HCT116 (cell line): ENCODE results near the gene CEACAM6. TPM values are rescaled to one million over a fixed set of nuclear protein-coding genes. Genes with fewer than 3 reads are reported as not detected.

ENCODE experiments used
- ATAC-seq: fragments of 200-7000 bp; cut with Tn5 transposase; 2 replicates; pipeline ENCODE4 v1.9.1; 2020; ENCODE audit warnings: mild to moderate bottlenecking, moderate library complexity
- BruUV-seq: library from RNA; stranded (reverse); fragments of 400-500 nt; replicated peaks from 2 replicates; lab custom pipeline; 2021; lab: Mats Ljungman, UMichigan
- CTCF ChIA-PET: fragments of 300-600 bp; sonication (Branson Sonifier 250); formaldehyde crosslinking; loops from one replicate; lab custom pipeline; 2021; ENCODE audit warnings: antibody characterized with exemption; lab: Charles Lee
- POLR2A ChIA-PET: fragments of 300-600, 350-600 bp; sonication (Branson Sonifier 250); formaldehyde crosslinking; loops from one replicate; lab custom pipeline; 2021; ENCODE audit warnings: antibody characterized with exemption; lab: Charles Lee
- RAD21 ChIA-PET, 2 experiments: fragments of 300-600 bp; sonication (Branson Sonifier 250); formaldehyde crosslinking; loops; one replicate each; lab custom pipeline; 2023; ENCODE audit warnings: low total read pairs in 2 of 2; ENCODE audit not compliant: uncharacterized antibody in 2 of 2, unreplicated experiment in 2 of 2, low non-redundant PET in 1 of 2; lab: Charles Lee
- DNase-seq: peaks from one replicate; pipeline ENCODE4 v3.0.0-alpha.2; 2010; ENCODE audit warnings: low read depth, low spot score
- H2AFZ ChIP-seq: fragments of 200-600 bp; shearing (Covaris generic), sonication (generic); 2 replicates; pipeline ENCODE4 v1.6.1; 2017; ENCODE audit warnings: low read depth, mixed run types, mixed read lengths, antibody characterized with exemption, low read length; ENCODE audit not compliant: poor library complexity, severe bottlenecking
- H3K27ac ChIP-seq: 2 replicates; pipeline ENCODE4 v1.5.1; 2012; ENCODE audit warnings: low read depth, low read length
- H3K27me3 ChIP-seq: fragments of 200-600 bp; sonication (generic); 2 replicates; pipeline ENCODE4 v1.6.1; 2016; ENCODE audit warnings: mixed run types, low read length, mixed read lengths; ENCODE audit not compliant: insufficient read depth
- H3K36me3 ChIP-seq, 2 experiments: fragments of 200-500 bp in 1 of 2; fragments of 200-600 bp in 1 of 2; sonication (Bioruptor generic) in 1 of 2; sonication (generic) in 1 of 2; 2 replicates each; pipeline versions ENCODE4 v1.5.1 to v1.6.1; 2014 to 2016; ENCODE audit warnings: low read length in 2 of 2, inconsistent platforms in 1 of 2, mixed read lengths in 1 of 2, mixed run types in 1 of 2; ENCODE audit not compliant: insufficient read depth in 2 of 2, control insufficient read depth in 1 of 2
- H3K4me1 ChIP-seq, 2 experiments: fragments of 200-600 bp in 1 of 2; sonication (generic) in 1 of 2; 2 replicates each; pipeline versions ENCODE4 v1.5.1 to v1.6.1; 2012 to 2017; ENCODE audit warnings: low read length in 2 of 2, inconsistent platforms in 1 of 2, mild to moderate bottlenecking in 1 of 2, mixed read lengths in 1 of 2, mixed run types in 1 of 2, moderate library complexity in 1 of 2; ENCODE audit not compliant: insufficient read depth in 2 of 2, control insufficient read depth in 1 of 2
- H3K4me2 ChIP-seq: fragments of 200-600 bp; sonication (generic); 2 replicates; pipeline ENCODE4 v1.6.1; 2017; ENCODE audit warnings: mixed run types, low read length, mixed read lengths
- H3K4me3 ChIP-seq, 2 experiments: fragments of 200-600 bp in 1 of 2; sonication (generic) in 1 of 2; replicated peaks in 1 of 2; 2 replicates each; pipeline ENCODE4 v1.5.1; 2011 to 2016; ENCODE audit warnings: low read length in 2 of 2, control low read depth in 1 of 2, low read depth in 1 of 2, mild to moderate bottlenecking in 1 of 2, mixed read lengths in 1 of 2, mixed run types in 1 of 2
- H3K79me2 ChIP-seq: fragments of 200-600 bp; sonication (generic); 2 replicates; pipeline ENCODE4 v1.6.1; 2017; ENCODE audit warnings: mild to moderate bottlenecking, mixed run types, low read length, moderate library complexity, mixed read lengths; ENCODE audit not compliant: insufficient read depth
- H3K9ac ChIP-seq: fragments of 200-600 bp; sonication (generic); 2 replicates; pipeline ENCODE4 v1.6.1; 2016; ENCODE audit warnings: low read length, mixed read lengths
- H3K9me2 ChIP-seq: fragments of 200-600 bp; sonication (generic), shearing (Covaris generic); 2 replicates; pipeline ENCODE4 v1.6.1; 2017; ENCODE audit warnings: mixed run types, mild to moderate bottlenecking, moderate library complexity; ENCODE audit not compliant: insufficient read depth
- H3K9me3 ChIP-seq, 2 experiments: fragments of 200-500 bp in 1 of 2; fragments of 200-600 bp in 1 of 2; sonication (Bioruptor generic) in 1 of 2; sonication (generic) in 1 of 2; 2 replicates each; pipeline ENCODE4 v1.6.1; 2014 to 2017; ENCODE audit warnings: low read length in 2 of 2, mixed read lengths in 2 of 2, inconsistent platforms in 1 of 2, low read depth in 1 of 2, mild to moderate bottlenecking in 1 of 2, mixed run types in 1 of 2, moderate library complexity in 1 of 2; ENCODE audit not compliant: control insufficient read depth in 1 of 2, insufficient read depth in 1 of 2
- H4K20me1 ChIP-seq: fragments of 200-600 bp; sonication (generic), shearing (Covaris generic); 2 replicates; pipeline ENCODE4 v1.6.1; 2017; ENCODE audit warnings: mixed run types, mild to moderate bottlenecking, moderate library complexity; ENCODE audit not compliant: insufficient read depth
- CTCF ChIP-seq, 3 experiments: fragments of 200-600 bp in 1 of 3; sonication (generic) in 1 of 3; IDR thresholded peaks in 2 of 3; conservative IDR thresholded peaks in 1 of 3; 2 replicates each; pipeline ENCODE4 v1.5.1; 2012 to 2017; ENCODE audit warnings: low read depth in 2 of 3, low read length in 2 of 3, antibody characterized with exemption in 1 of 3, borderline replicate concordance in 1 of 3, control low read depth in 1 of 3, mild to moderate bottlenecking in 1 of 3, mixed read lengths in 1 of 3, mixed run types in 1 of 3, moderate library complexity in 1 of 3; ENCODE audit not compliant: insufficient read depth in 1 of 3
- ELF1 ChIP-seq: IDR thresholded peaks from 2 replicates; pipeline ENCODE4 v1.6.1; 2012; ENCODE audit warnings: low read depth, borderline replicate concordance
- POLR2AphosphoS5 ChIP-seq: IDR thresholded peaks from 2 replicates; pipeline ENCODE4 v1.6.1; 2011; ENCODE audit warnings: mild to moderate bottlenecking, low read depth, low read length, moderate library complexity
- REST ChIP-seq: IDR thresholded peaks from 2 replicates; pipeline ENCODE4 v1.6.1; 2012; ENCODE audit warnings: low read depth
- SP1 ChIP-seq: IDR thresholded peaks from 2 replicates; pipeline ENCODE4 v1.6.1; 2012; ENCODE audit warnings: low read depth
- ZBTB33 ChIP-seq: IDR thresholded peaks from 2 replicates; pipeline ENCODE4 v1.6.1; 2011; ENCODE audit warnings: mild to moderate bottlenecking, low read length, moderate library complexity; ENCODE audit not compliant: insufficient replicate concordance; ENCODE audit errors: extremely low read depth
- ZNF274 ChIP-seq: fragments of 200-500 bp; sonication (Bioruptor generic); IDR thresholded peaks from 2 replicates; pipeline ENCODE4 v1.6.1; 2014; ENCODE audit warnings: mild to moderate bottlenecking, low read depth, low read length, inconsistent platforms
- intact Hi-C: fragments of 100-400 bp; cut with micrococcal nuclease; formaldehyde crosslinking; loops from 2 replicates; pipeline ENCODE4 v1.10.0; 2022
- total RNA-seq: library from RNA; stranded (reverse); gene quantifications from one replicate; pipeline ENCODE4 v1.2.1, GENCODE V29; 2021; ENCODE audit not compliant: unreplicated experiment

The CEACAM6 gene
- total RNA-seq, 1 experiment from 2014 or later, result 0.59 TPM

- TF ChIP-seq REST (no peak), ZNF274 (no peak), POLR2AphosphoS5 (no peak), SP1 (no peak)
These were observed 20.2 kb upstream of the CEACAM6 start (continued) for GRCh38 chr19:41735071-41735600.

- H3K4me3 ChIP-seq, result no peak overlapping the region
- ChIA-PET RAD21 (no interaction called here), CTCF (interaction anchor here (1.6 kb wide), 1 partner anchor 14 kb away, joined by 8 read pairs; no protein-coding TSS in a partner anchor), POLR2A (no interaction called here)
- H3K9ac ChIP-seq, result no peak overlapping the region
- TF ChIP-seq ZNF274, result no peak
- TF ChIP-seq SP1, result no peak
- TF ChIP-seq CTCF (IDR thresholded peaks at IDR 0.05 in 2 of 3, conservative IDR thresholded peaks at IDR 0.05 in 1 of 3; ENCODE audit: borderline replicate concordance in 1 of 3, insufficient read depth in 1 of 3, low read depth in 2 of 3, low read length in 2 of 3), result no peak
- no peak for TF ChIP-seq ELF1
- no peak for TF ChIP-seq ZBTB33
- intact Hi-C loops, result no loop called here
- H3K27ac ChIP-seq, result no peak overlapping the region
- no peaks in the 10 kb centered on the region for H3K36me3 ChIP-seq
- H3K4me2 ChIP-seq, result no peak overlapping the region
- BruUV-seq, result no TSS peak
- H3K27me3 ChIP-seq, result peaks cover 46% of the 10 kb centered on the region
- H3K9me2 ChIP-seq, result no peaks in the 10 kb centered on the region
- no peaks in the 10 kb centered on the region for H4K20me1 ChIP-seq
- no peak for DNase-seq
- H2AFZ ChIP-seq, result no peak overlapping the region
- no peaks in the 10 kb centered on the region for H3K4me1 ChIP-seq
- no peaks in the 10 kb centered on the region for H3K79me2 ChIP-seq
- no peaks in the 10 kb centered on the region for H3K9me3 ChIP-seq
- no peak for ATAC-seq
These were observed 16.0 kb upstream of the CEACAM6 start for GRCh38 chr19:41739361-41739760.
